HTERT RPE-1 (cell line): Measurements from ENCODE around the gene ABHD6.
"Not testable (repeated sequence)": the region's sequence is repeated elsewhere in the genome, so short reads cannot be mapped to it uniquely, and the experiment has no call there.

Experiments used
- in situ Hi-C: fragments of 300-500 bp; cut with MboI; formaldehyde crosslinking; loops from 4 replicates; pipeline ENCODE4 v1.14.3; 2020; ENCODE audit warnings: low sequenced_read_pairs

ABHD6 gene

DNA sequence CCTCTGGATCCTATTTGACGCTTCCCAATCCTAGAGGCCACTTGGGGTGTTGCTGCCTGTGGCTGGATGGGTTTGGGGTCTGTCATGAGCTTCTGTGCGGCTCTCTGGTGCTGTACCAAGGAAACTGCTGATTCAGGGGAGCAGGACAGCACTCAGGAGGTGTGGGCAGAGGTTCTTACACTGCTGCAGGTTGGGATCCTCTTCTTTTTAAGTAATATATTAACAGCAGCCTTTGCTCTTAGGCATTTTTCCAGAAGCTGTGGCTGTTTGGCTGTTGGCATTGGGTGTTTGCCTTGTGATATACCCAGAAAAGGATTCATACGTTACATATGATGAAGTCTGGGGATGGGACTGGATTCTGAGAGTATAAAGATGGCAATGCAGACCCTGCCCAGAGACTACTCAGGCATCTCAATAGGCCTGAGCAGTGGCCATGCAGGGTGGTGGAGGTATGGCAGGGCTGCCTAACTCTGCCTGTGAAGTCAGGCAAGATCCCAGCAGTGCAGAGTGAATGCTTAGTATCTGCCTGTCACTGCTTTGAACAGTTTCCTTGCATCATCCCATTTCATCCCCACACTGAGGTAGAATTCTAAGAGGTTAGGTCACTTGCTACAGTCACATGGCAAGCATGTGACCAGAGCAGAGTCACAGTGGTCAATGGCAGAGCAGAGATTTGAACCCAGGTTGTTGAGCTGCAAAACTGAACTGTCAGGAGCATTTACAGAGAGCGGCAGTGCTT, 3.9 kb downstream of the ABHD6 start:
- in situ Hi-C loops = no loop called here

DNA sequence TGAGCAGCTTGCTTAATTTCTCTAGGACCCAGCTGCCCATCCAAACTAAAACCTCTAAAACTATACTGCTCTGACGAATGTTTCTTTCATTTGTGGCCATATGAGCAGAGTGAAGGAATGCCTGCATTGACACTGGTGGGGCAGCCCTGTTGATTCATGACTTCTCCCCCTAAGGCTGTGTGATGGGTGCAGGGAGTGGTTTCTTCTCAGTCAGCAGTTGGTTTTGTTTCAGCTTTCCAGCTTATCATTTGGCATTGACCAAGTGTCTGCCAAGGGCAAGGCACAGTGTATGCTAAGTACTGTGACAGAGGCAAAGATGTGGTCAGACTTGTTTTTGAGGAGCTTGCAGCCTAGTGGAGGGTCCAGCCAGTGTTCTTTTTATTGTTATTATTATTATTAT, 4.7 kb downstream of the ABHD6 start:
- in situ Hi-C loops = no loop called here

DNA sequence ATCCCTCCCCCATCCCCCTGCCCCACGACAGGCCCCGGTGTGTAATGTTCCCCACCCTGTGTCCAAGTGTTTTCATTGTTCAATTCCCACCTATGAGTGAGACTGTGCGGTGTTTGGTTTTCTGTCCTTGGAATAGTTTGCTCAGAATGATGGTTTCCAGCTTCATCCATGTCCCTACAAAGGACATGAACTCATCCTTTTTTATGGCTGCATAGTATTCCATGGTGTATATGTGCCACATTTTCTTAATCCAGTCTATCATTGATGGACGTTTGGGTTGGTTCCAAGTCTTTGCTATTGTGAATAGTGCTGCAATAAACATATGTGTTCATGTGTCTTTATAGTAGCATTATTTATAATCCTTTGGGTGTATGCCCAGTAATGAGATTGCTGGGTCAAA, 5.3 kb downstream of the ABHD6 start:
- in situ Hi-C loops = not testable (repeated sequence)

DNA sequence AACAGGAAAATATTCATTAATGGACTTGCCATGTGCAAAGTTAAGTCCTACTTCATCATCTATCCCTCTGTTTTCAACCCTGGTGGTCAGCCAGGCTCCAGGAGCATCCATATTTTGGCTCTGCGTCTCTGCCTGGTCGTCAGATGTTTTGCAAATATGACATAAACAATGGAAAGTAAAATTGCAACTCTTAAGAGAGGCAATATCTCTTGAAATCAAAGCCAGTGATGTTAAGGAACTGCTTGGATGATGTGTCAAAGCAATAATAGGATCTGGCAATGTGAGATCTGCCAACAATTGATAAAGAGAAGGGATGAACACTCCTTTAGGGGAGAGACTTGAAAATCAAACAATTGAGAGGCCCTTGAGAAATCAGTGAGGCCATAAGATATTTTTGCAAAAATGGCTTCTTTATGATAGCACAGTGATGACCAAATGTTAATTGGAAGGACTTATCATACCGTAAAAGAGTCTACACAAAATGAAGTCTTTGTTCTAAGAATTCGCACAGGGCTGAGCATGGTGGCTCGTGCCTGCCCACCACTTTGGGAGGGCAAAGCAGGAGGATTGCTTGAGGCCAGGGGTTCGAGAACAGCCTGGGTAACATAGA, 6.5 kb downstream of the ABHD6 start:
- in situ Hi-C loops = no loop called here

DNA sequence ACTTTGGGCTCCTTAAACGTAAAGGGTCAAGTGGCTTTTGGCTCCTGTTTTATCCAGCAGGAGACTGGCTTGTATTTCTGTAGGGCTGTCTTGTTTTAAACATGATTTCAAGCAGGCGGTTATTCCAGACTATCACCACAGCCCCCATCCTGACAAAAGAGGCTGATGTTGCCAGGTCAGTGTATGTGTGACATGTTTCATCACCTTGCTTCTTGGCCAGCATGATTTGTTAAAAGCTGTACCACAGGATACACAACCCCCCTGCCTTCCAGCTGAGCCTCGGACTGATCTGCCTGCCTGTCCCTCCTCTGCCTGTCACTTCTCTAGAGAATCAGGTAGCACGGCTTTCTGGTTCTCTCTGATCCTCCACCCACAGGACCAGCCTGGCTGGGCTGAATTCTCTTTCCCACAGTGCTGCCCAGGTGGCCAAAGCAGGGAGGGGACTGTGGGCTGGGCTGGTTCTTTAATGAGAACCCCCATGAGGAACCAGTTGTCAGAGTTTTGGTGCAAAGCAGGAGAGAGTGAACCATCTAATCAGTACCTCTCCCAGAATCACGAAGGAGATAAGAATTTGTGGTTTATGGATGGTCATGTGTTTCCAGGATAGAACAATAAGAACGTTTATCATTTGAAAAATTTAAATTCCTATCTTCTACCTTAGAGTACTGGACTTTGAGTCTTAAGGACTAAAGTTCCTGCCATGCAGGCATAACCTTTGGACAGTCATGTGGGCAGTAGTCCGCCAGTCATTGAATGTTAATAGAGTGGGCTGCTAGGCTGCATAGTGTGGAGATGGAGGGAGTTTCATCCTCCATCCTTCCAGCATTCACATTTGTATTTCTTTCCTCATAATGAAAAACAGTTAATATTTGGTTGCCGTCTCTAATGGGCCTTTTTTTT, 8.8 kb downstream of the ABHD6 start:
- in situ Hi-C loops = no loop called here

DNA sequence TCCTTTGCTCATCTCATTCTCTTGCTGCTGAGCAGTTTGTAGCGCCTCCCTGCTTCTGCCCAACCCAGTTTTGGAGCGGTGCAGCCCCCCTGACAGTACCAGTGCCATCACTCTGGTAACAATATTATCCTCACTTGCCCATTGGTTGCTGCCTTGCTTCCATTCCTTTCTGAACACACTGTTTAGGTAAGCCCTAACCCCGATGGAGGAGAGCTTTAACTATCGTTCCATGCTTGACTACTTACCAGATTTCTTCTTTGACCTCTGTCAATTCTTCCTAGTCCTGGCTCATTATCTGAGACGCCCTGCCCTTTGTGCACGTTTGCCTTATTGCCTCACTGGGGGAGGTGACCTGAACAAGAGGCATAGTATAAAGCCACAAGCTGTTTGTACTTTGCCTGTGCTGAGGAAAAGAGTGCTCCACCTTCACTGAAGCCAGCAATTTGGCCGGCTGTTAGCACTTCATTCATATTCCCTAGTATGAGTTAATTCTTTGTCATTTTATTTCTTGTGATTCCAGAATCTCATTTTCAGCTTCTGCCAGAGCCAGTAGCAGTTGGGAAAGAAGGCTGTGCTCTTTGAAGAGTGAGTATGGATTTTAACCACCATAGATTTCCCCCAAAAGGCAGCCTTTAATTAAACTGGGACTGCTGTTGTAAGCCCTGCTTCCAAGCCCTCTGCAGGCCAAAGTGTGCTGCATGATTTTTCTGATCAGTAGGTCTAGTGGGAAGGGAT, 11.9 kb downstream of the ABHD6 start:
- in situ Hi-C loops = no loop called here

DNA sequence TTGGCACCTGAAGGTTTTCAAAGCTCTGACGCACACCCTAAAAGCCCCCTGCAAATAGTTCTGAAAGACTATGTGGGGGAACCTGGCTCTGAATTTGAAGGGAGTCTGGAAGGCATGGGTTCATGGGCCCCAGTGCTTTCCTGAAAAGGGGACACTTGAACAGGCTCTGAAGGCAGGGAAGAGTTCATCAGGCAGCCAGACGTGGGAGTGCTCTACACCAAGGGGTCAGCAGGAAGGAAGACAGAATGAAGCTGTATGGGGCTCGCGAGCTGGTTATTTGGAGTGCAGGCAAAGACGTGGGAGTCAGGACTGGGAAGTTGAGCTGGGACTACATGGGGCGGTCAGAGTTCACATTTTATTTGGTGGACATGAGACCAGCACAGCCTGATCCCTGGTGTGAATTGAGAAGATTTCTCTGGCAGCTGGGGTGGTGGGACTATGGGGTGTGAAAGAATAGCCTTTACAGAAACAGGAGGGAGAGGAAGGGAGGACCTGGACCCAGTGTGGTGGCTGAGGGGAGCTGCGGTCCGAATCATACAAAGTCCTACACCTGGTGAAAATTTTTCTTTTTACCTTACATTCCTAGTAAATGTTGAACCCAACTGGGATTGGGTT, 12.6 kb downstream of the ABHD6 start:
- in situ Hi-C loops = no loop called here

DNA sequence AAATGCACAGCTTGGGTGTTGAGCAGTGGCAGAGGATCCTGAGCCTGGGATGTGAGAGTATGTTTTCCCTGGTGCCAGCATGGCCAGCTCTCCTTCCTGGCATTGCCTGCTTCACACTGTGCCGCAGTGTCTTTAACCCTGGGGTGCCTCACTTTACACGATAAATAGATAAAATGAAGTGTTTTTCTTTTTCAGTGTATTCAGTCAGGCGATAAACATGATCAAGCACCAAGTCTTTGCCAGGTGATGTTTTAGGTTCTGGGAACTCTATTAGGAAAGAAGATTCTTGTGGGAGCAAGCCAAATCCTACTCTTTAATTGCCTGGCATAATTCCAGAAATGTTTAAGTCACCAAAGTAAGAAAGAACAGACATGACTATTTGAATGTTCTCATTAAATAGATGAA, 14.0 kb downstream of the ABHD6 start:
- in situ Hi-C loops = no loop called here

DNA sequence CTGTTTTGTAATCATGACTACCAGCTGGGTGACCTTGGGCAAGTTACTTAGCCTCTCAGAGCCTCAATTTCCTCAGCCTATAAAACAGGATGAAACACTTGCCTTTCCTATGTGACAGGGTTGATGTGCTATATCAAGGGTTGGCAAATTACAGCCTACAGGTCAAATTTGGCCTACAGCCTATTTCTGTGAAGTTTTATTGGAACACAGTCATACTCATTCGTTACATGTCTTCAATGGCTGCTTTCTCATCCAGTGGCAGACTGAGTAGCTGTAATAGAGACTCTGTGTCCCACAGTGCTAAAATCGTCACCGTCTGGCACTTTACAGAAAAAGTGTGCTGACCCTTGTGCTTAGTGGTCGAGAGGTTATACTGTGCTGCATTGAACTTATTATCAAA, 16.6 kb downstream of the ABHD6 start:
- in situ Hi-C loops = no loop called here

DNA sequence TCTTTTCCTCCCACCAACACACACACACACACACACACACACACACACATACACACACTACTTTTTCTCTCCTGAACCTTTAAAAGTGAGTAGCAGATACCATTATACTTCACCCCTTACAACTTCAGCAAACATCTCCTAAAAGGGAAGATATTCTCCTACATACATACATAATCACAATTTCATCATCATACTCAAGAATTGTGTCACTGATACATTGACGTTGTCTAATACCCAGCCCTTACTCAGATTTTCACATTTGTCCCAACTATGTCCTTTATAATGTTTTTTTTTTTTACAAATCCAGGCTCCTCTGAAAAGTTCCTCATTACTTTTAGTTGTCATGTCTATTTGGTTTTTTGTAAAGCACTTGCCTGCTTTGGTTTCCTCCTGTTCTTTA, 18.5 kb downstream of the ABHD6 start:
- in situ Hi-C loops = no loop called here

DNA sequence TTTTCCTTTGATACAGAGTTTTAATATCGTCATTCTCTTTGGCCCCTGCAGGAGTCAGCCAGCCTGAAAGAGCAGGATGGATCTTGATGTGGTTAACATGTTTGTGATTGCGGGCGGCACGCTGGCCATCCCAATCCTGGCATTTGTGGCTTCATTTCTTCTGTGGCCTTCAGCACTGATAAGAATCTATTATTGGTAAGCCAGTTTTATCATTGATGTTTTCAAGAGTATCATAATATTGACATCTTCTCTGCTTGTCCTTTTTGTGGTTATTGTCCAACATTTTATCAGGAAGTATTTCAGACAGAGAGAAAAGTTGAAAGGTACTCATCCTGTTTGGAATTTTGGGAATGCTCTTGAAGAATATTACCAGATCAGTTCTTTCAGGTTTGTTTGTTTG, 18.9 kb downstream of the ABHD6 start:
- in situ Hi-C loops = no loop called here

DNA sequence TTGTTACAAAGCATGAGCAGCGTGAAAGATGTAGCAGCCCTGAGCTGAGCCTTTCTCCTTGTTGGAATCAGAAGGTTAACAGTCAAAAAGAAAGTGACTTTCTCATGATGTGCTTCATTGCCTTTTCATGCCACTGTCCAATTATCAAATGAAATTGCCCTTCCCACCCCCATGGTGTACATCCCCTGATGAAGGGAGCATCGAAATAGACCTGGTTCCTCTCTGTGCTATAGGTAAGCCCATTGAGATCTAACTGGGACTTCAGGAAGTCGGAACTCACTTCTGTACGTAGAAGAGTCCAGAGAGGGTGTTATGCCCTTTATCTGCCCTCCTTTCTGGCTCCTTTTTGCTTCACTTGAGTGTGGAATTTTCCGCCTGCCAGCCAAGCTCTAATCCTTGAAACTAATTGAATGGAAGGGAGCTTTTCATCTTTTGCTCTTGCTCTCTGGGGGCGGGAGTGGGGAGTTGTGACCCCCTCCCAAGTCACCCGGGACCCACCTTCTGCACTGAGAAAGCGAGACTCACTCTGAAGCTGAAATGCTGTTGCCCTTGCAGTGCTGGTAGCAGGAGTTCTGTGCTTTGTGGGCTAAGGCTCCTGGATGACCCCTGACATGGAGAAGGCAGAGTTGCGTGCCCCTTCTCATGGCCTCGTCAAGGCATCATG, 20.9 kb downstream of the ABHD6 start:
- in situ Hi-C loops = no loop called here

DNA sequence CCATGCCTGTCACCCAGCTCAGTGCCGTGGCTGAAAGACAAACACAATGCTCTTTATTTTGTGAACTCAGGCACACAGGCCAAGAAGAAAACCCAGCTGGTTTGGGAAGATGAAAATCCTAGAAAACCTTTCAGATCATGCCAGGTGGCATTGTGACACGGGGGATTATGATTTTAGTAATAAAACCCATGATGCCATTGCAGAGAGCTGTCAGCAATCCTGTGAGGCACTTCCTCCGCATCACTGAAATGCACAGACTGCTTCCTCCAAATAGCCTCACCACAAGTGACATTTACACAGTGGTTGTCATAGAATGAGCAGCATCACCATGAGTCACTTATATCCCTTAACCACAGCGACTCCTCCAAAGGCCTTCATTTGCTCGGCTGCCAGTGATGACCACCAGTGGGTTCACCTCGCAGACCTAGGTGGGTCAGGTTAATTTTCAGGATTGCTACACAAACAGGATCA, 22.7 kb downstream of the ABHD6 start:
- in situ Hi-C loops = no loop called here

DNA sequence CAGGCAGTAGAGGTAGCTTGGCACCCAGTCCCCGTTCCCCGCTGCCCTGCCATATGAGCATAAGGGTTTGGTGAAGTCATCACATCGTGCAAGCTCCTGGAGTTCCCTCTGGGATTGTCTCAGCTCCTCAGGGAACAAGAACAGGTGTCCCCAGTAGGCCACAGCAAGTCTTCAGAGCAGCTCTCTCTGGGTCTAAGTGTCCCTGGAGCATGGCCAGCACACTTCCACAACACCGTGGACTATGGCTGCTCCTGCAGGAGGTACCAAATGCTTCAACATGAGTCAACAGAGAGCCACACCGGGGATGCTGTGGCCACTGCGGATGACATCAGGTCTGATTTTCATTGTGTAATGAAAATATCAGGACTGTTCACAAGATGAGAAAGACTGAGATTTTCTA, 23.1 kb downstream of the ABHD6 start:
- in situ Hi-C loops = no loop called here

DNA sequence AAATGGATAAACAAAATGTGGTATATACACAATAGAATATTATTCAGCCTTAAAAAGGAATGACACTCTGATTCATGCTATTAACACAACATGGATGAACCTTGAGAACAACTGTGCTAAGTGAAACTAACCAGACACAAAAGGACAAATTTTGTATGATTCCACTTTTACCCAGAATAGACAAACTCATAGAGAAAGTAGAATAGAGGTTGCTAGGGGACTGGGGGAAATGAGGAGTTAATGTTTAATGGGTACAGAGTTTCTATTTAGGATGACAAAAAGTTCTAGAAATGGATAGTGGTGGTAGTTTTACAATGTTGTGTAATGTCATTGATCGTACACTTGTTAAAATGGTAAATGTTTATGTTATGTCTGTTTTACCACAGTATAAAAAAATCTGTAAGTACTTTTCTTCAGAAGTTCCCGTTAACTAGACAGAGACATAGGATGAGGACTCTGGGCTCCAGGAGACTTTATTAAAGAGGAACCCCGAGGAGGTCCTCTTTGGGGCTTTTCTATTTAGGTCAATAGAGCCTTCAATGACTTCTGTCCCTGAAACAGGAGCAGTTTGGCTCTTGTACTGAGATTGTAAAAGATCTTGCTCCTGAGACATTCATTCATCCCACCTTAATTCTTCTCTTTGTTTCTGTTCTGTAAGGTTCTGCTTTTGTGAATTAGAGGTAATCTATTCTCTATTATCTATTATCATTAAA, 24.5 kb downstream of the ABHD6 start:
- in situ Hi-C loops = no loop called here

DNA sequence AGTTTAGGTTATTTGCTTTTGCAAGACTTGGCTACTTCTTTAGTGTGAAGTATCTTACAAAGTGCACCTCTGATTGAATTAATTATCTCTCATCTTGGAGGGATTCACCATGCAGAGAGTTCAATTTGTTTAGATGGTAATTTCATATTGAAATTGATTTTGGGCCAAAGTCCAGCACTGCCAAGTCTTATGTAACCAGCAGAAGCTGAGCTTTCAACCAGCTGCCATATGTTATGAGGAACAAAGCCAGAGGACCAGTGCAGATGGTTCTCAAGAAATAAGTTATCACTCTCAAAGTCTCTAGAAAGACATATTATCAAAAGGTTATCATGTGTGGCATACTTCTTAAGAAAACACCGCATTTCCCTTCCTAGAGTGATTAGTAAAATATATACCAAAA, 29.0 kb downstream of the ABHD6 start:
- in situ Hi-C loops = no loop called here

DNA sequence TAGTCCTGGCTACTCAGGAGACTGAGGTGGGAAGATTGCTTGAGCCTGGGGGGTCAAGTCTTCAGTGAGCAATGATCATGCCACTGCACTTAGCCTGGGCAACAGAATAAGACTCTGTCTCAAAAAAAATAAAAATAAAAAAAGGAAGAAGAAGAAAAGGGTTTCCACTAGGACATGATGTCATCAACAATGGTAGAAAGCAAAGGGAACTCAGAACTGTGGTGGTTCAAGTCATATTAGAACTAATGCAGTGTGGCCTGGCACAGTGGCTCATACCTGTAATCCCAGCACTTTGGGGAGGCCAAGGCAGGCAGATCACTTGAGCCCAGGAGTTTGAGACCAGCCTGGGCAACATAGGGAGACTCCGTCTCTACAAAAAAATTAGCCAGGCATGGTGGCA, 30.0 kb downstream of the ABHD6 start:
- in situ Hi-C loops = not testable (repeated sequence)

DNA sequence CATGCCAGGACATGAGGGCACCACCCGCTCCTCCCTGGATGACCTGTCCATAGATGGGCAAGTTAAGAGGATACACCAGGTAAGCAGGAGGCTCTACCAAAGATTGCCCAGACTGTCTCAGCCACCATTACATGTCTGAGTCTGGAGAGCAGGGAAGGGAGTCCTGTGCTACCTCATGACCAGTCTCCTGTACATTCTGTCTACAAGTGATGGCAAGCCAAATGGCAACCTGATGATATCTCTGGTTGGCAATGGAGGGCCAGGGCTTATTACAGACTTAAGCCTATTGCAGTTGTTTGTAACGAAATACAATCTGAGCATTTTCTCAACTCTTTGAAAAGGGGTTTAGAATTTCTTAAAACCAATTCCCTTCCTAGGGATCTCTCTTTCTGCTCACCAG, 31.8 kb downstream of the ABHD6 start:
- in situ Hi-C loops = no loop called here

DNA sequence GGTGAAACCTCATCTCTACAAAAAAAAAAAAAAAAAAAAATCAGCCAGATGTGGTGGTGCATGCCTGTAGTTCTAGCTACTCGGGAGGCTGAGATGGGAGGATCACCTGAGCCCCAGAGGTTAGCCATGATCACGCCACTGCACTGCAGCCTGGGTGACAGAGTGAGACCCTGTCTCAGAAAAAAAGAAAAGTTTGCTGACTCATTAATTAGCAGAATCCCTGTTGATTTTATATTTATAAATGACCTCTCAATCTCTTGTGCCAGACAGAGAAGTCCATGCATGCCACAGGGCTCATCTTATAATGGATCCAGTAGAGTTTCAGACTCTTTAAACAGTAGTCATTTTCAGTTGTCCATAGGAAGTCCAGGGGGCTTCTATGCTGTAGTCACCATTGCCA, 32.9 kb downstream of the ABHD6 start:
- in situ Hi-C loops = no loop called here
